GM21526 (cell line): Measurements from ENCODE around the gene MEF2A.
"Not testable (repeated sequence)": the region's sequence is repeated elsewhere in the genome, so short reads cannot be mapped to it uniquely, and the experiment has no call there.

Experiments used
- ATAC-seq: cut with Tn5 transposase; IDR thresholded peaks from one replicate; pipeline ENCODE4 v1.9.1; 2021; ENCODE audit warnings: moderate library complexity; ENCODE audit not compliant: unreplicated experiment, low FRiP score

Gene MEF2A

GRCh38 chr15:99565299-99566156, at the start of gene MEF2A:
Gene MEF2A (plus strand): TSS chr15:99565984. CDS start chr15:99633120, 67,136 bp downstream.
- peak; percentile 38 for ATAC-seq

- ATAC-seq: no peak
These were observed 47.6 kb upstream of the MEF2A start for GRCh38 chr15:99518191-99518590.

- ATAC-seq: not testable (repeated sequence)
These were observed 46.4 kb upstream of the MEF2A start for GRCh38 chr15:99519366-99519765.

- no peak for ATAC-seq
These were observed 43.5 kb upstream of the MEF2A start for GRCh38 chr15:99522288-99522687.

- no peak for ATAC-seq
These were observed 39.6 kb upstream of the MEF2A start for GRCh38 chr15:99526176-99526575.

- ATAC-seq: no peak
These were observed 39.1 kb upstream of the MEF2A start for GRCh38 chr15:99526671-99527070.

GRCh38 chr15:99536422-99537040, 29.3 kb upstream of the MEF2A start:
- ATAC-seq: no peak

GRCh38 chr15:99537344-99537743, 28.4 kb upstream of the MEF2A start:
- ATAC-seq: no peak

- no peak for ATAC-seq
These were observed 27.5 kb upstream of the MEF2A start for GRCh38 chr15:99538261-99538660.

- ATAC-seq: no peak
These were observed 23.0 kb upstream of the MEF2A start for GRCh38 chr15:99542828-99543227.

- ATAC-seq: no peak
These were observed 20.2 kb upstream of the MEF2A start for GRCh38 chr15:99545605-99546004.

- no peak for ATAC-seq
These were observed 19.2 kb upstream of the MEF2A start for GRCh38 chr15:99546441-99547100.

- ATAC-seq: no peak
These were observed 18.3 kb upstream of the MEF2A start for GRCh38 chr15:99547517-99547916.

GRCh38 chr15:99550077-99550476, 15.7 kb upstream of the MEF2A start:
- ATAC-seq: no peak

- ATAC-seq: no peak
These were observed 13.7 kb upstream of the MEF2A start for GRCh38 chr15:99552111-99552510.

- ATAC-seq: no peak
These were observed 10.8 kb upstream of the MEF2A start for GRCh38 chr15:99554880-99555488.

GRCh38 chr15:99556011-99556410, 9.8 kb upstream of the MEF2A start:
- no peak for ATAC-seq

- ATAC-seq: no peak
These were observed 9.2 kb upstream of the MEF2A start for GRCh38 chr15:99556578-99556977.

GRCh38 chr15:99558084-99558483, 7.7 kb upstream of the MEF2A start:
- no peak for ATAC-seq

- ATAC-seq: no peak
These were observed 7.2 kb upstream of the MEF2A start for GRCh38 chr15:99558571-99558970.
